HL-60 (cell line): ENCODE measurements around the gene CSTB.

ENCODE experiments used
- CTCF ChIP-seq: IDR thresholded peaks from one replicate; pipeline ENCODE4 v1.5.1; 2011; ENCODE audit warnings: low read length, control low read depth, inconsistent platforms; ENCODE audit not compliant: insufficient read depth
- GABPA ChIP-seq: IDR thresholded peaks from 2 replicates; pipeline ENCODE4 v1.6.1; 2012; ENCODE audit warnings: low read depth
- TF ChIP-seq, protein P1 (sequence below): IDR thresholded peaks from 2 replicates; pipeline ENCODE4 v1.6.1; 2012; ENCODE audit warnings: low read depth; ENCODE audit not compliant: insufficient replicate concordance

DNA sequence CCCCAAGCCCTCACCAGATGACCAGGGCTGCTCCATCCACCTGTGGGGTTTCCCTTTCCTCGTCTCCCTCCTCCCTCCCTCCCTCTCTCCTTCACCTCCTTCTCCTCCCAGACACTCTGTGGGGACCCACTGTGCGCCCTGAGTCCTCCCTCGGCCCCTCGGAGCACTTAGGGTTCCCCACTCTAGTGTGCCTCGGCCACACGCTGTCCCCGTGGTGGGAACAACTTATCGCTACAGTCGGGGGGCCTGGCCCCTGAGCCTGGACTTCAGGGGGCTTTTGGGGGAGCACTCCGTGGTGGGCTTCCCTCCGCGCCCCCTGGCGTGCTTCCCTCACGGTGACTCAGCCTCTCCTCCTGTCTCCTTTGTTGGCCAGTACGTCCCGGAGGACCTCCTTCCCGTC, 27.5 kb downstream of the CSTB start:
- TF ChIP-seq CTCF (no peak), GABPA (no peak)
- TF ChIP-seq, protein P1, sequence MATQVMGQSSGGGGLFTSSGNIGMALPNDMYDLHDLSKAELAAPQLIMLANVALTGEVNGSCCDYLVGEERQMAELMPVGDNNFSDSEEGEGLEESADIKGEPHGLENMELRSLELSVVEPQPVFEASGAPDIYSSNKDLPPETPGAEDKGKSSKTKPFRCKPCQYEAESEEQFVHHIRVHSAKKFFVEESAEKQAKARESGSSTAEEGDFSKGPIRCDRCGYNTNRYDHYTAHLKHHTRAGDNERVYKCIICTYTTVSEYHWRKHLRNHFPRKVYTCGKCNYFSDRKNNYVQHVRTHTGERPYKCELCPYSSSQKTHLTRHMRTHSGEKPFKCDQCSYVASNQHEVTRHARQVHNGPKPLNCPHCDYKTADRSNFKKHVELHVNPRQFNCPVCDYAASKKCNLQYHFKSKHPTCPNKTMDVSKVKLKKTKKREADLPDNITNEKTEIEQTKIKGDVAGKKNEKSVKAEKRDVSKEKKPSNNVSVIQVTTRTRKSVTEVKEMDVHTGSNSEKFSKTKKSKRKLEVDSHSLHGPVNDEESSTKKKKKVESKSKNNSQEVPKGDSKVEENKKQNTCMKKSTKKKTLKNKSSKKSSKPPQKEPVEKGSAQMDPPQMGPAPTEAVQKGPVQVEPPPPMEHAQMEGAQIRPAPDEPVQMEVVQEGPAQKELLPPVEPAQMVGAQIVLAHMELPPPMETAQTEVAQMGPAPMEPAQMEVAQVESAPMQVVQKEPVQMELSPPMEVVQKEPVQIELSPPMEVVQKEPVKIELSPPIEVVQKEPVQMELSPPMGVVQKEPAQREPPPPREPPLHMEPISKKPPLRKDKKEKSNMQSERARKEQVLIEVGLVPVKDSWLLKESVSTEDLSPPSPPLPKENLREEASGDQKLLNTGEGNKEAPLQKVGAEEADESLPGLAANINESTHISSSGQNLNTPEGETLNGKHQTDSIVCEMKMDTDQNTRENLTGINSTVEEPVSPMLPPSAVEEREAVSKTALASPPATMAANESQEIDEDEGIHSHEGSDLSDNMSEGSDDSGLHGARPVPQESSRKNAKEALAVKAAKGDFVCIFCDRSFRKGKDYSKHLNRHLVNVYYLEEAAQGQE = no peak
